Embryonic facial prominence (tissue), 1 donor: ENCODE results near the gene SFTPA2.
A peak's percentile ranks its signal among the peaks of the same experiment; 100 is the strongest.
"Not testable (repeated sequence)": the region's sequence is repeated elsewhere in the genome, so short reads cannot be mapped to it uniquely, and the experiment has no call there.

Source experiments
- DNase-seq: peaks from one replicate; pipeline ENCODE4 v3.0.0-alpha.2; 2016; ENCODE audit errors: extremely low spot score

The SFTPA2 gene

GRCh38 chr10:79560160-79560709 lies at the start of gene SFTPA2:
Gene SFTPA2 (minus strand): TSS chr10:79560407. CDS start chr10:79559483, 924 bp downstream.
- DNase-seq, result no peak

- DNase-seq, result no peak
Observed at GRCh38 chr10:79608505-79609375, 48.5 kb upstream of the SFTPA2 start.

DNA sequence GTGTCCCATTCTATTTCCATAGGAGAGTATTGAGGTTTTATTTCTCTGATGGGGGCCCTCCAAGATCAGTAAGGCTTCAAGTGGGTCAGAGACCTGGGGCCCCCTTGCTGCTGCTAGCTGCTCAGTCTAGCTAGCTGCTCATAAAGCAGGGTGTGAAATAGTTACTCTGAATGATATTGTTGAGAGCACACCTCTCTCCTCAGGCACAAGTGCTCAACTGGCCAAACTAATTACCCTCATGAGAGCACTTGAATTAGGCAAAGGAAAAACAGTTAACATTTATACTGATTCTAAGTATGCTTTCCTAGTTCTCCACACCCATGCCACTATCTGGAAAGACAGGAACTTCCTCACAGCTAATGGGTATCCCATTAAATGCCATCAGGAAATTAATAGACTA lies 45.1 kb upstream of the SFTPA2 start:
- DNase-seq, result no peak

DNA sequence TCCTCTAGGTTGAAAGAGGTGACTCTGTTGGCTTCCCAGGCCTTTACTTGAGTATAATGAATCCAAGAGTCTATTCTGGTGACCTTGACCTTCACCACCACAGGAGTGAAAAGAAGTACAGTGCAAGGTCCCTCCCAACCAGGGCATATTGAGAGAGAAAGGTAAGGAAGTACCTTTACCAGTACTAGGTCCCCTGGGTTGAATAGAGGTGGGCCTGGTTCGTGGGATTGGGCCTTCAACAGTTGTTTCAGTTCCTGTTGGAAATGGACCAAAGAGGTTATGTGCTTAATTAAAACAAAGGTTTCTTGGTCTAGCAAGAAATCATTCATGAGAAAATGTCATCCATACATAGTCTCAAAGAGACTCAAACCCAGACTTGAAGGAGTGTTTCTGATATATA lies 44.1 kb upstream of the SFTPA2 start:
- DNase-seq, result no peak

DNA sequence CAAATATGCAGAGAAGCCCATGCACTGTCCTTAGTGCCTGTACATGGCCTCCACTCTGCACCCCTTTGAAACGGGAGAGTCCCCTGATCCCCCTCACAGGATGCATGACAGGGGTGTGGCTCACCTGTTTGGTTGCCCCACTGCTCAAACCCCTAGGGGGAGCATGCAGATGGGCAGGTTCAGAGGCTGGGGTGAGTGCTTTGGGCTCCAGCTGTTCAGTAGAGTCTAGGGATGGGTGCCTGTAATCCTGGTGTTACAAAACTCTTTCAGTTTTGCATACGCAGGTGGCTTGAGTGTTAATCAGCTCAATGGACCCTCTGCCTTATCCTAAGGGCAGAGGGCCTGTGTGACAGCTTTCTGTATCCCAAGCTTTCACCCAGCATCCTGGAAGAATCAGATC lies 42.7 kb upstream of the SFTPA2 start:
- no peak for DNase-seq

DNA sequence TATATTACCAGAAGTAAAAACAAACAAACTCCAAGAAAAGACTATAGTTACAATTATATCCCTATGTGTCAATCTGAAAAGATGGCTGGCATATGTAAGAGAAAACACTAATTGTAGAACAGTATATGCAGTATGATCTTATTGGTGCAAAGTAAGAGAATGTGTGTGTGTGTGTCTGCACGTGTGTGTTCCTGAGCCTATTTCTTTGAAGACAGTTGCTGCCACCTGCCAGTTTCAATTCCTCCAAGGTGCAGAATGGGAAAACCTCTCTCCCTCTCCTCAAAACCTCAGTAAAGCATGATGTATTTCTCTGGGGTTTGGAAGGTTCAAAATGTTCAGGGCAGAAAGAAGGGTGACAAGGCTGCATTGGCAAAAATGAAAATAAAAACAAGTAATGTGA lies 41.7 kb upstream of the SFTPA2 start:
- no peak for DNase-seq

DNA sequence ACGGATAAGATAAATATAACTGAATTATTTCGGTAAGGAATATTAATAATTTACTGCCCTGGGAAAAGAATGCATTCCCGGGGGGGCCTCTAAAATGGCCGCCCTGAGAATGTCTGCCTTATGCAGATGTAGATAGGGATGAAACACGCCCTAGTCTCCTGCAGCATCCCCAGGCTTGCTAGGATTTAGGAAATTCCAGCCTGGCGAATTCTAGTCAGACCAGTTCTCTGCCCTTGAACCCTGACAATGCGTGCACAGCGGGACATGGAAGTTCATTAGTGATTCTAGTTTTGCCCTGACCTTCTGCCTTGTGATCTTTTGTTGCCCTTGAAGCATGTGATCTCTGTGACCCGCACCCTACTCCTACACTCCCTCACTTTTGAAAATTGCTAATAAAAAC lies 39.4 kb upstream of the SFTPA2 start:
- DNase-seq, result not testable (repeated sequence)

GRCh38 chr10:79595510-79595909 lies 35.3 kb upstream of the SFTPA2 start:
- DNase-seq, result no peak

GRCh38 chr10:79594565-79594964 lies 34.4 kb upstream of the SFTPA2 start:
- DNase-seq, result not testable (repeated sequence)

DNA sequence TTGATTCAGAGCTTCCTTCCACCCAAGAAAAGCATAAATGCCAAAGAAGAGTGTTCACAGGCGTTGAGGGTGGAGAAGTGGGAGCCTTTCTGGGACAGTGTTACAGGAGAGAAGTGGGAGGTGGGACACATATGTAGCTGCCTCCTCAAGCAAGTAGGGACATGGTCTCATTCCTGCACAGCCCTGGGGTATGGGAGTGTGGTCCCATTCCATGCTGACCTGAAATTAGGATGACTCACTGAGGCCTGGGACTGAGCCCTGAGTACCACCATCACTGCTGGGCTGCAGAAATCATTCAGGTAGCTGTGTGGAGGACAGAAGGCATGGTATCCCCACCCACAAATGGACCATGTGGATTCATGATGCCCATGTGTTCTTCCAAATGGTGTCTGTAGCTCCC lies 33.2 kb upstream of the SFTPA2 start:
- no peak for DNase-seq

GRCh38 chr10:79588800-79589199 lies 28.6 kb upstream of the SFTPA2 start:
- no peak for DNase-seq

DNA sequence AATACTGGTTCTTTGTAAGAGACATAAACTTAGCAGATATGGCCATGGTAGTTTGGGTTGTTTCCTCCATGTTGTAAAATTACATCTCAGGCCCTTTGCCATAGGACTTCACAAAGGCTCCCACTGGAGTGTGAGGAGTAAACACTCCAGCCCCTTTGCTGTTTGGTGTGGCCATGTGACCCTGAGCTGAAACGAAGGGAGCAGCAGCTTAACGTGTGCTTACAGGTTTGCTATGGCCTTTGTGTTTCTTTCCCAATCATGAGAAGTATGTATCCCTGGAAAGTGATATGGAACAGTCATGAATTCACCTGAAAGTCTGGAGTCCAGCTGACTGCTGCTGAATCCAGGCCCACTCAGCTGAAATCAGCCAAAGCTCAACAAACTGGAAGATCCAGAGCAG lies 26.7 kb upstream of the SFTPA2 start:
- DNase-seq, result no peak

DNA sequence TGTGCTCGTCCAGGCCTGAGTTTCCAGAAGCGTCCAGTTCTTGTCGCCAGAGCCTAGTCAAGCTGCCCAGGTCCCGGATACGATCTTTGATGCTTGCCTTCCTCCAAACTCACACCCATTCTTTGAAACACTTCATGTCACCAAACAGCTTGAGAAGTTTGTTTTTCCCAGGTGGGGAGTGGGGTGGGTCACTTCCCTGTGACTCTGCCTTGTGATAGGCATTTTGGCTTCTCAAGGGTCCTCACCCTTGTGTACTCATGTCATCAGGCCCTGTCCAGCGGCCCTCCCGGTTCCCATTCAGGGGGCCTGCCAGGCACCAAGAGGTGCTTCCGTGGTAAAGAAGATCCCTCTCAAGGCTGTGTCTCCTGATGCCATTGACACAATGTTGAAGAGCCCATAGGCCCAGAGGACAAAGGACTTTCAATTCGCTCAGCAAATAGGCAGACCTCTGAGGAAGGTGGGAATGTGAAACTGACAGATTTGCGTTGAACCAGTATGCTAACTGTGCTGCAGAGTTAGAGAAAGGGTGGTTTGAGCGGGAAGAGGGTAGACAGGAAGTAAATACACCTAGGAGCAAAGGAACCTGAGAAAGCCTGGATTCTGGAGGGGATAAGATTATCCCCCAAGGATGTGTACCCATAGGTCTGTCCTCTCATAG lies 25.8 kb upstream of the SFTPA2 start:
- no peak for DNase-seq

DNA sequence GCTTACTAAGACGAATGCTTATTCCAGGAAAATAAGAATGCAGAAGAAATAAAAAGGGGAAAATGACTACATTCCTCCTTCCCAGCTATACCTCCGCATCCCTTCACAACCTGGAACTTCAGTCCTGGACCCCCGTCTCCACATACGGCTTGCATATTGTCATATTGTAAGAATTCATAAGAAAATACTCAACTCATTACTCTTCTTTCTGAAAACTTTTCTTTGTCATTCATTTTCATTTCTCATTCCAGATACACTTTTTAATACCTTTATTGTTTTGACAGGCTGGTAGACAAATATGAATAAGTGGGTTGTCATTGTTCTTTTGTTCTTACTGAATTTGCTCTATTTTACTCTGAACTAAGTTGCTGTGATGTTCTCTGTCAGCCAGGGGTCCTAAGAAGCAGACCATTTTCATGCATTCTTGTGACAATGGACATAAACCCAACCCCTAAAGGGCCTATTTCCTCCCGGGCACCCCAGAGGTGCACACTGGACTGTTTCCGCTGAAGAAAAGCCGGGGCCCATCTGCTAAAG lies 23.3 kb upstream of the SFTPA2 start:
- DNase-seq, result no peak

- DNase-seq, result not testable (repeated sequence)
Observed at GRCh38 chr10:79582954-79583353, 22.7 kb upstream of the SFTPA2 start.

DNA sequence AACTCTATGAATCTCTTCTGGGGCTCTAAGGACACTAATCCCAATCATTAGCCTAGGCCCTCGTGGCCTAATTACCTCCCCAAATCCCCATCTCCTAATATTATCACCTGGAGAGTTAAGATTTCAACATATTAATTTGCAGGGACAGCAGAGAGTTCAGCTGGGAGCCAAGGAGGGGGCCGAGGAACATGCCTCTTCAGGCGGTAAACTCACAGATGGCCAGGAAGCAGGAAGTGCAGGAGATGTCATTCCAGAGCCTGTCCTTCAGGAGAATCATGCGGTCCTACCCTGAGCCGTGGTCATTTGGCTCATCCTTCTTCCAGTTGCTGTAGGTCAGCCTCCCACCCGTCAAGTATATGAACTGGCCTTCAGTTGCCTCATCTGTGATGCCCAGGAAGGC lies 21.9 kb upstream of the SFTPA2 start:
- no peak for DNase-seq

GRCh38 chr10:79581044-79581443 lies 20.8 kb upstream of the SFTPA2 start:
- no peak for DNase-seq

GRCh38 chr10:79579361-79579760 lies 19.2 kb upstream of the SFTPA2 start:
- no peak for DNase-seq

GRCh38 chr10:79570624-79571023 lies 10.4 kb upstream of the SFTPA2 start:
- not testable (repeated sequence) for DNase-seq

DNA sequence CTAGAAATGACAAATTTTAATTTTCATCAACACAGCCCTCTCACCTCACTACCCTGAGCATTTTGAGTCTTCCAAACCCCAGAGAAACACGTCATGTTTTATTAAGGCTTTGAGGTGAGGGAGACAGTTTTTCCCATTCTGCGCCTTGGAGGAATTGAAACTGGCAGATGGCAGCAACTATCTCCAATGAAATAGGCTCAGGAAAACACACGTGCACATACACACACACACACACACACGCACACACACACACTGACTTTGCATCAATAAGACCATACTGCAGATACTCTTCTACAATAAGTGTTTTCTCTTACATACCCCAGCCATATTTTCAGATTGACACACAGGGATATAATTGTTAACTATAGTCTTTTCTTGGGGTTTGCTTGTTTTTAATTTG lies 3.2 kb upstream of the SFTPA2 start:
- DNase-seq, result no peak

DNA sequence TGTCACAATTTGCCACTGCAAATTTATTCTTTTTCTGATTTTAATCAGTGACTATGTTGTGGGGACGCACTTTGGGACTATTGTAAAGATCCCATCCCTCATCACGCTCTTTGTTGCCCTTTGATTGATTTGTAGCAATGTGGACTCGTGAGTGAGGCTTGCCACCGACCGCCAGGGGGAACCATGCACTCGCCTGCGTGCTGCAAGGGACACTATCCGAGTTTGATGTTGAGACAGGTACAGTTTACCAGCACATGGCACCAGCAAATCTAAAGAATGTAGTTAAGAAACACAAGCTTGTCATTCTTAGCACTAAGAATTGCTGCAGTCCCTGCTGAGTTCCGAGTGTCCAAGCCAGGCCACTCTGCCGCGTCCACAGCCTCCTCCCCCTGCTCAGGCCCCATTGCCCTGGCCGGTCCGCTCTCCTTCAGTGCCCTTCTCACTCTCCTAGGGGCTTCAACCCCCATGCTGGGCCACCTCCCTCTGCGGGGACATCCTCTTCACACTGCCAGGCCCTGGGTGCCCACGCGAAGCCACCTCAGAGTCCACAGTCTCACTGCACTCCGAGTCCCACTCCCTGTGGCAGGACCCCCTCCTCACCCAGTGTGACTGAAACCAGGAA lies 2.0 kb upstream of the SFTPA2 start:
- DNase-seq, result peak; percentile 34

DNA sequence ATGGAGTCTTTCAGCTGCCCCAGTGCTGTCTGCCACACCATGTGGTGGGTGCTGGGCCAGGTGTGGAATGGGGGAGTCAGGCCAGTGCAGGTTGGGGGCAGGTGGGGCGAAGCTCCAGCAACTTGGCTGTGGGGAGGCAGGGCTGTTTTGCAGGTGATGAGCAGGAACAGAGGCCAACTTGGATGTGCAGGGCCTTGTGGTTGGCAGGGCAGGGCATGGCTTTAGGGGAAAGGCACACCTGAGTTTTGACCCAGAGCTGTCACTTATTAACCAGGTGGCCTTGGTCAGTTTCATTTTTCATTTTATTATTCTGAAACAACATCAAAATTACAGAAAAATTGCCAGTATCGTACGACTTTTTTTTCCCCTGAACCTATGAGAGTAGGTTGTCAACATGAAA lies 1.1 kb upstream of the SFTPA2 start:
- no peak for DNase-seq
